Forelimb muscle (tissue), 1 donor: ENCODE data around the gene UBA1. TPM values are rescaled to one million over a fixed set of nuclear protein-coding genes. Genes with fewer than 3 reads are reported as not detected.

Experiments
- DNase-seq: peaks from one replicate; pipeline ENCODE4 v3.0.0-alpha.2; 2013; ENCODE audit warnings: low read depth
- polyA plus RNA-seq: library from polyadenylated mRNA; unstranded; fragments of 120-200 nt; gene quantifications from one replicate; pipeline ENCODE4 v1.2.1, GENCODE V29; 2013; ENCODE audit not compliant: insufficient read length

Gene UBA1
- polyA plus RNA-seq, 1 donor = 145 TPM

DNA sequence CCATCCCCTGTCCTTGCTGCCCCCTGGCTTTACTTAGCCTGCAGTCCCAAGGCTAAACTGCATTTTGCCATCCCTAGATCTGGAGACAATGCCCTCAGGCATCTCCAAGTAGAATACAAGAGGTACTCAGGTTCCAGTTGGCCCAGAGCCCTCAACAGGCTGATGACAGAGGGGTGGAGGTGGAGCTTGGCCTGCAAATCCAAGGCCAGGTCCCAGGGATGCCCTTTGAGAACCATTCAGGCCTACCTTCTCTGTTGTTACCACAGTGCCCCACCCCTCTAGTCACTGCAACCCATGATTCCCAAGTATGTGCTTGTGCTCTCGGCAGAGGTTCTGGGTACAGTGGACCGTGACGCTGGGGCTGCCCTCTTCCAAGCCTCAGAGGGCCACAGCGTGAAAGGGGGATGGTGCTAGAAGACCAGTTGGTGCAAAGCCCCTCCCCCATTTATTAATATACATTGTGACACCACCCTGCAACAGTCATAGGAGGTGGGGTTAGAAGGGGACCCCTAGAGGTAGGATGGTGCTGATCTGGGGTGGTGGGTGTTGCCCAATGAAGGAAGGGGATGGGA, 6.4 kb upstream of the UBA1 start:
- DNase-seq = no peak

DNA sequence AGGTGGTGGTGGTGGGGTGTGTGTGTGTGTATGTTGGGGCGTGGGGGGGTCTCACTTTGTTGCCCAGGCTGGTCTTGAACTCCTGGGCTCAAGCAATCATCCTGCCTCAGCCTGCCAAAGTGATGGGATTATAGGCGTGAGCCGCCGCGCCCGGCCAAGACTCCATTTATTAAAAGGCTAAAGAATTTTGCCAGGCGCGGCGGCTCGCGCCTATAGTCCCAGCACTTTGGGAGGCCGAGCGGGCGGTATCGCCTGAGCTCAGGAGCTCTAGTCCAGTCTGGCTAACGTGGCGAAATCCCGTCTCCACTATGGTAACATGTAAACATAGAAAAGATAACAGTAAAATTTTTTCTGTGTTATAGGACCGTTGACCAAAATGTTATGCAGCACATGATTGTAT, 3.7 kb upstream of the UBA1 start:
- DNase-seq = no peak

DNA sequence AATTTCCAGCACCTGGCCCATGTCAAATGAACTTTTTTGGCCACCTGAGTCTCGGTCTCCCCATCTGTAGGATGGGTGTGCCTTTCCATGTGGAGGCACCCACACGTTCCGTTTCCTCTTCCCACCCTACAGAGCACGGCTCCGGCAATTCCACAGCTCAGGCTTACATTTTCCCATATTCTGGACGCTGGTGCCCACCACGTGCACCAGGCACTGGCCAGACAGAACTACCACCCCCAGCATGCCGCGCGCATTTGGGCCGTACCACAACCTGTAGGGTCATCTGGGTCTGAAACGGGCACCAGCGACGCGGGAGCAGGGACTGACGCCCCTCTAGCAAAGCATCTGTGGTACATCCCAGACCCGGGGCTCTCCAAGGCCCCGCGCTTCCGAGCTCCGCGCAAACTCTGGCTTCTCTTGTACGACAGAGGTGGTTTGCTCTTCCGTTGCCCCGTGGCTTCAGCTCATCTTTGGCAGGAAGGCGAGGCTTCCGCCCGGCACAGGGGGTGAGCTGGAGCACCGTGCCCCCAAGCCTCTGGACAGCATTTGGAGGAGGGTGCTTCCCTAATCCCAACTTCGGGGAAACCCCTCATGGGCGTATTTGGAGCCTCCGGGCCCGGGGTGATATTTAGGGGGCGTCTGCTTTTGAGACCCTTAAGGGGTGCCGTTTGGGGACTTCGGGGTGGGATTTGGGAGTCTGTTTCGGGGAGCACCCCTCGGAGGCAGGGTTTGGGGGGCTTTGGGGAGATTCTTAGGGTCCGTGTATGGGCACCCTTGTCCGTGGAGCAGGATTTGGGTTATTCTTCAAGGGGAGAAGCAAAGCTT, 3.0 kb upstream of the UBA1 start:
- peak; percentile 67 for DNase-seq

DNA sequence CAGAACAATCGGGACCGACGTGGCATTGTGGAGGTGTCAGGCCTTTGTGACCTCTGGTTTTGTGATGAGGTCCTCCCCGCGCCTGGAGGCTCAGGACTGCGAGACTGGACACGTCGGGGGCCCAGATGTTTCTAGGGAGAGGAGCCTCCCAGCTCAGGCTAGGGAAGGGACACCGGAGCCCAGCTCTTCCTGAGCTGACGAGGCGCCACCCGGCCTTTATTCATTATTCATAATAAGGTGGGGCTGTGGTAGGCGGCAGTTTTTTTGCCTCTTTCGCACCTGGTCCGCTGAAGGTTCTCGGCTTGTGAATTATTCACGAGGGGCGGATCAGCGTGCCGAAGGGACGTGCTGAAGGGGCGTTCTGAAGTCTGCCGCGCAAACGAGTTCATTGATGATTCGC, 2.3 kb upstream of the UBA1 start:
- DNase-seq = no peak

DNA sequence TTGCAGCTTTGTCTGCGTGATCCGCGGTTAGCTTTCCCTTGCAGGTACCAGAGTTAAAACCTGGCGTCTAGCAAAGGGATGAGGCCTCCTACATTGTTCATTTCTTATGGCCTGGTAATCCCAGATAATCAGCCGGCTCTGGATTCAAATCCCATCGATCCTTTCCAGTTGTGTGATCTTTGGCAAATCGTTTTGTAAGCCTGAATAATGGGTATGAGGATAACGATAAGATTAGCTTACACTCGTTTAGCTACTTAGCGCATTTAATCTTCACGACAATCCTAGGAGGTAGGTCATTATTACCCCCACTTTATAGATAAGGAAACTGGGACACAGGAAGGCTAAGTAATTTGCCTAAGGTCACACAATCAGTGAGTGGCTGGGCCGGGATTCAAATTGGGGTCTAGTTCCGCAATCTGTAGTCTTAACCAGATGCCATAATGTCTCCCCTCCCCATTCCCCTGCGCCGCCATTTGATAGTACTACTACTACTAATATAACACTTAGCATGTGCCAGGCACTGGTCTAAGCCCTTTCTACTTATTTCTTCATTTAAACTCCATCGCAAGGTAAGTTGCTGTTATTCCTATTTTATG, 1.7 kb upstream of the UBA1 start:
- DNase-seq = no peak

DNA sequence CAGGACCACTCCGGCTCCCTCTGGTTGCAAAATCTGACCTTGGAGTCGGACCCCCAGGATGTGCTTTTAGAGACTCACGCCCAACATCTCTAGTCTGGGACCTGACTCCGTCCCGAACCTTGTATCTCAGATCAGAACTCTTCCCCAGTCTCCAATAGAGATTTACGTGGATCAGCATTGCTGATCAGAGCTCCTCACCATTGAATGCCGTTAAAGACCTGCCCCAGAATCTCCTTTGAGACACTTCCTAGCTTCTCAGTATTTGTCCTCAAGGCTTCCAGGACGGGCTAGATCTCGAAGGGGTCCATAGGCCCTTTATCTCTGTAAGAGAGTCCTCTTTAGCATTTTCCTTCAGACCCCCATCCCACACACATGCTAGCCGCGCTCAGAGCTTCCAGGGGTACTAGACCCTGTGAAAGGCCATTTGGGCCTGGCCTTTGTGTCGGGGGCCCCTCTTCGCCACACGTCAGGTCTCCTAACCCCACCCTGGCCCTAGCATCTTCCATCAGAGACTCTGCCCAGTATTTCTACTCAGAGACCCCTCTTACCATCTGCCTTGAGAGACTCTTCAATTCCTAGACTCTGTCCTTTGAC, 662 bp downstream of the UBA1 start:
- no peak for DNase-seq

DNA sequence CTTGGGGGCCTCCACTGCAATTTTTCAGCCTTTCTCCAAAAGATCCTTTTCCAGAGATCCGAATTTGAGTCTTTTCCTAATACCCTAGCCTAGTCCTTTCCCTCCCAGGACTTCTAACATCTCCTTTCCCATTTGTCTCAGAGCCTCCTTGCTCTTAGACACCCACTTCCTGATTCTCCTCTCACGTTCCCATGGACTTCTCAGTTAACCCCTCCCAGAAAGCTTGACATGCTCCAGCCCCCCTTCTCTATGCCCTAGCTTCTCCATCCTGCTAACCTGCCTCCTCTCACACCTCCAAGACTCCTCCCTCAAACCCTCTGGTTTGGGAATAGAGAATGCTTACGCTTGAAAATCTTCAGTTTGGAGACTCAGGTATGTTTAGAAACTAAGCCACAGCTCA, 2.5 kb downstream of the UBA1 start:
- no peak for DNase-seq

DNA sequence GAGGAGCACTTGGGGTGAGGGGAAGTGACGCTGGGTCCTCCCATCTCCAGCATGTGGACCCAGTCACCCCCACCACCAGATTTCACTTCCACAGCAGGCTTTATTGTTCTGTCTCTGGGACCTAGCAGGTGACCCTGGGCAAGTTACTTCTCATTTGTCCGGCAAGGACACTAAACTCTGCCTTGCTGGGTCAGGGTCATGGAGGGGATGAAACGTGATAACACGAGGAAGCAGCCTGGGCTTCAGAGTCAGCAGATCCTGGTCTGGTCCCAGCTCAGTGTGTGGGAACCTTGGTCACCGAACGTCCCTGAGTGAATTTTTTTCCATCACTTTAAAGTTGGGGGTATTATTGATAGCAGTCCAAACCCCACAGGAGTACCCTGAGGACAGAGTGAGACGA, 3.9 kb downstream of the UBA1 start:
- DNase-seq = no peak

DNA sequence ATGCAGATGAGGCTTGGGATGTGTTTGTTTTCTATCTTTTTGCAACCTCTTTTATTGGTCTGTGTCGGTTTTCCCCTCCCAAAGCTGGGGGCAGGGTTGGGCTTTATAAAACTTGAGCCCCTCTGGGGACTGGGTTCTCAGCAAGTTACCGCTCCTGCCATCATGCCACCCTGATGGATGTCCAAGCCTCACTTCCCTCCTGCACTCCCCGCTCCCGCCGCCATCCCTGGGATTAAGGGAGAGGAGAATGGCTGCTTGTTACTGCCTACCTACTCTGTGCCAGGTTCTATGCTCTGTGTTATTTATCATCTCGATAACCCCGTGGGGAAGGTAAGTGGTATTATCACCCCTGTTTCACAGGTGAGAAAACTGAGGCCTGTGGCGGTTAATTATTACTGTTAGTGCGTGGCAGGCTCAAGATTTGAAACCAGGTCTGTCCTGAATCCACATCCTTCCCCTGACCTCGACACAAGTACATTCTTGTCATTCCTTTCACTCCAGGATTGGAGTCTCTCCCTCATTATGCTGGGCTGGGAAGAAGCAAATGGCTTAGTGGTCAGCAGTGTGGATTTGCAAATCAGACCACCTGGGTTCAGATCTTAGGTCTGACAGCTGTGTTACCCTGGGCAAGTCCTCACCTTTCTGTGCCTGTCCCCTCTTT, 4.5 kb downstream of the UBA1 start:
- no peak for DNase-seq

DNA sequence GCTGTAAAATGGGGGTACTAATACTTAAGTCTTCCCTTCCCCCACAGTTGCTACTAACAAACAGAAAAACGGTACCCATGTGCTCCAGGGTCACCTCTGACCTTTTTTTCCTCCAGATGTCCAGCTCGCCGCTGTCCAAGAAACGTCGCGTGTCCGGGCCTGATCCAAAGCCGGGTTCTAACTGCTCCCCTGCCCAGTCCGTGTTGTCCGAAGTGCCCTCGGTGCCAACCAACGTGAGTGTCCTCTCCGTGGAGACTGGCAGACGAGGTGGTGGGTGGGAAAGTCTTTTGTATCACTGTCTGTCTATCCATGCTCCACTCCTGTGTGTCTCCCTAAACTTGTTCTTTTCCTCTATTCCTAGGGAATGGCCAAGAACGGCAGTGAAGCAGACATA, 5.1 kb downstream of the UBA1 start:
- no peak for DNase-seq

DNA sequence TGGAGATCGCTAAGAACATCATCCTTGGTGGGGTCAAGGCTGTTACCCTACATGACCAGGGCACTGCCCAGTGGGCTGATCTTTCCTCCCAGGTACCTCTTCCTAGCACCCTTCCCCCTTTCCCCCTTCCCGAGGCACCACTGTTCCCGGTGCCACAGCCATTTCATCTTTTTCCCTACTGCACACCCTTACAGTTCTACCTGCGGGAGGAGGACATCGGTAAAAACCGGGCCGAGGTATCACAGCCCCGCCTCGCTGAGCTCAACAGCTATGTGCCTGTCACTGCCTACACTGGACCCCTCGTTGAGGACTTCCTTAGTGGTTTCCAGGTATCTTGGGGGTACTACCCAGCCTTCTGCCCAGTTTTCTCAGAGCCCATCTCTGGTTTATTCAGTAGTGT, 5.7 kb downstream of the UBA1 start:
- no peak for DNase-seq

DNA sequence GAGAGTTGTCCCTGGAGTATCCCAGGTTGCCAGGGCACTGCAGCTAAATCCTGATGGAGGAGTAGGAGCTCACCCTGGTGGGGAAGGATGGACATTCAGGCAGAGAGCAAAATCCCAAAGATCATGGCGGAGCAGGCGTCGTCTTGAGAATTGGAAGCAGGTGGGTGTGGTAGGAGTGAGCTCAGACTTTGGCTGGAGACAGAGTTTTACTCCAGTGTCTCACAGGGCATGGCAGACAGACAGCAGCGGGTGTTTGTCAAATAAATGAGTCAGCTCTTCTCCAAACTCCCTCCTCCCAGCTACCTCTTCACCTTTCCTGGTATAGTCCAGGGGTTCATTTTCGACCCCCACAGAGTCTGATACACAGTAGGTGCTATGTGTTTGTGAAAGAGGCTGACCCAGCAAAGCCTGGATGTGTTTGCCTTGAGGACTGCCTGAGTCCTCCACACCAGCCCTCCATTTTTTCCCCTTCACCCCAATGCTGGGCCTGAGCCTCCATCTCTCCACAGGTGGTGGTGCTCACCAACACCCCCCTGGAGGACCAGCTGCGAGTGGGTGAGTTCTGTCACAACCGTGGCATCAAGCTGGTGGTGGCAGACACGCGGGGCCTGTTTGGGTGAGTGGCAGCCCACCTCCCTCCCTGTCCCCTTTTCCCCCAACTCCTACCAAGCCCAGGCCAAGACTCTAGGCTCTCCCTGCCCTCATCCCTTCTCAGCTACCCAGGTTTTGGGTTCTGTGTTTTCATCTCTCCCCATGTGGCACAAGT, 6.9 kb downstream of the UBA1 start:
- DNase-seq = no peak

DNA sequence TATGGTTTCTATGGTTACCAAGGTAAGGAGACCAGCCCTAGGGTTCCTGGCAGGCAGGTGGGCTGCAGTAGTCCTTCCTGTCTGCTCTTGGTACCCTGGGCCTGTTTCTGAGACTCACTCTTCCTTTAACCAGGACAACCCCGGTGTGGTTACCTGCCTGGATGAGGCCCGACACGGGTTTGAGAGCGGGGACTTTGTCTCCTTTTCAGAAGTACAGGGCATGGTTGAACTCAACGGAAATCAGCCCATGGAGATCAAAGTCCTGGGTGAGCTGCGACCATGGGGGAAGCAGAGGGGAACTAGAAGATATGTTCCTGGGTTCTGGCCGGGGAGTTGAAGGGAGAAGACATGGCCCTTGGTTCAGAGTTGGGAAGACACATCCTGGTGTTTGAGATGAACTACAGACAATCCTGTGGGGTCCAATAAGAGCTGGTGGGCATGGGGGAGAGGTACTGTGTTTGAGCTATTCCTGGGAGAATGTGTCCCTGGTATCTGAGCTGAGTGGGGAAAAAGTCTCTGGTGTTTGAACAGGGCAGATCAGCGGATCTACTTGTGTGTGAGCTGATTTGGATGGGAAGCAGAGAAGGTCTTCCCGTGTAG, 7.8 kb downstream of the UBA1 start:
- no peak for DNase-seq

DNA sequence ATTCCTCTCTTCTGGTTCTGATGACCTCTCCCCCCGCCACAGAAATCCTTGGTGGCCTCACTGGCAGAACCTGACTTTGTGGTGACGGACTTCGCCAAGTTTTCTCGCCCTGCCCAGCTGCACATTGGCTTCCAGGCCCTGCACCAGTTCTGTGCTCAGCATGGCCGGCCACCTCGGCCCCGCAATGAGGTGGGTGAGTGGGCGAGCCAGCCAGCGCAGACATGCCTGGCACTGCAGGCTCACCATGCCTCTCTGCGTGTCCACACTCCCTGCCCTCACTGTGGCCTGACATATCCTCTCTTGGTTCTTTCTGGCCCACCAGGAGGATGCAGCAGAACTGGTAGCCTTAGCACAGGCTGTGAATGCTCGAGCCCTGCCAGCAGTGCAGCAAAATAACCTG, 8.7 kb downstream of the UBA1 start:
- DNase-seq = no peak

DNA sequence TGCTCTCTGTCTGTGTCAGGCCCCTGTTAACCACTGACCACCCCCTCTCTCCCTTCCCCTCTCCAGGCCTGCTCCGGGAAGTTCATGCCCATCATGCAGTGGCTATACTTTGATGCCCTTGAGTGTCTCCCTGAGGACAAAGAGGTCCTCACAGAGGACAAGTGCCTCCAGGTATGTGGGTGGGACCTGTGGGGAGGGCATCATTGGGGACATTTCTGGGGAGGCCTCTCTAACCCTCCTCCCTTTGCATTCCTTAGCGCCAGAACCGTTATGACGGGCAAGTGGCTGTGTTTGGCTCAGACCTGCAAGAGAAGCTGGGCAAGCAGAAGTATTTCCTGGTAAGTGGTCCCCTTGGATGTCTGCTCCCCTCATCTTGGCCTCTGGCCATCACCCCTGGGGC, 9.2 kb downstream of the UBA1 start:
- DNase-seq = no peak

DNA sequence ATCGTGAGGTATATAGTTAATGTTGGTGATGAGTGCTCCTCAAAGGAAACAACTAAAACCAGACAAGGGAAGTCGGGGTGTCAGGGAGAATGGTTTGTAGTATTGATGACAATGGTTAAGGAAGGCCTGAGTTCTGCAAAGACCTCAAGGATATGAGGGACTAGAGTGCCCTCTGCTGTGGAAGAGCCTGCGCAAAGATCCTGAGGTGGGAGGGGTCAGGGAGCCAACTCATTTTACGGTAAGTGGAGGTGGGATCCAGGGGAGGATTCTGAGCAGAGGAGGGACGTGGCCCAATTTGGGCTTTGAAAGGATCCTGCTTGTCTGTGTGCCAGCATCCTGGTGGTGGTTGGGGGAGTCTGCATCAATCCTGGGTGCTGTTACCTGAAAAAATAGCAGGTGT, 11.3 kb downstream of the UBA1 start:
- no peak for DNase-seq

DNA sequence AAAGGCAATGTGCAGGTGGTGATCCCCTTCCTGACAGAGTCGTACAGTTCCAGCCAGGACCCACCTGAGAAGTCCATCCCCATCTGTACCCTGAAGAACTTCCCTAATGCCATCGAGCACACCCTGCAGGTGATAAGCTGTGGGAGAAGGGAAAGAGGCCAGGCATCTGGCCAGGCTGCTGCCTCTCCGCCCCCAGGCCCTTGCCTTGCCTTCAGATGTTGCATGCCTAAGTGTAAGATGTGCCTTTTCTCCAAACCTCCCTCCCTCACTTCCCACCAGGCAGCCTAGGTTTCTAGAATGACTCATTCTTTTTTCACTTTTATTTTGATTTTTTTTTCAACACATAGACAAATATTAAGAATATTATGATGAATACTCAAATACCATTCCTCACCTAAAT, 12.7 kb downstream of the UBA1 start:
- DNase-seq = no peak

DNA sequence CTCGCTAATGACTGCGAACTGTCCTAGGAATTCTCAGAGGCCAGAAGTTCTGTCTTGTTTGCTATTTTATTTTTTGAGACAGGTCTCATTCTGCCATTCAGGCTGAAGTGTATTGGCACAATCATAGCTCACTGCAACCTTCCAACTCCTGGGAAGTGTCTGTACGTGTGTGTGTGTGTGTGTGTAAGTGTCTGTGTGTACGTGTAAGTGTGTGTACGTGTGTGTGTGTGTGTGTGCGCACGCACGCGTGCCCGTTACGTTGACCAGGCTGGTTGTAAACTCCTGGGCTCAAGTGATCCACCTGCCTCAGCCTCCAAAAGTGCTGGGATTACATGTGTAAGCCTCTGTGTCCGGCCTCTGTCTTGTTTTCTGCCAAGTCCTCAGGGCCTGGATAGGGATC, 14.5 kb downstream of the UBA1 start:
- DNase-seq = no peak

DNA sequence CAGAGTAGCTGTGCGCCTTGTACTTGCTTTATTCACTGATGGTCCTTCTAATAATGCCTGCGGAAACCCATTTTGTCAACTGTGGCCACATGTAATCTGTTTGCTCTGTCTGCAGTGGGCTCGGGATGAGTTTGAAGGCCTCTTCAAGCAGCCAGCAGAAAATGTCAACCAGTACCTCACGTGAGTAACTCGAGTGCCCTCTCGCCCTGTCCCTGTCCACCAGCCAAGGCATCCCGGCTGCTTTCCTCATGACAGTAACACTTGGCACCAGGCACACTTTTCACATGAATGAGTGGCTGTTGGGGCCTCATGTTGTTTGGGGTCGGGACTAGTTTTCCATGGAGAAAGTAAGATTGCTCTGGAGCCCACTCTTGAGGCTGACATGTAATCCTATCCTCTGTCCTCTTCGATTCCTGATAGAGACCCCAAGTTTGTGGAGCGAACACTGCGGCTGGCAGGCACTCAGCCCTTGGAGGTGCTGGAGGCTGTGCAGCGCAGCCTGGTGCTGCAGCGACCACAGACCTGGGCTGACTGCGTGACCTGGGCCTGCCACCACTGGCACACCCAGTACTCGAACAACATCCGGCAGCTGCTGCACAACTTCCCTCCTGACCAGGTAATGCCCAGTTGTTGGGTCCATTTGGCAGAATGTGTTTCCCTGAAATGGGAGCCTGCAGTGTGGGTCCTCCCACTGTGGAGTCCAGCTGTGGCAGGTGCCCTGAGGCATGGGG, 16.0 kb downstream of the UBA1 start:
- no peak for DNase-seq

DNA sequence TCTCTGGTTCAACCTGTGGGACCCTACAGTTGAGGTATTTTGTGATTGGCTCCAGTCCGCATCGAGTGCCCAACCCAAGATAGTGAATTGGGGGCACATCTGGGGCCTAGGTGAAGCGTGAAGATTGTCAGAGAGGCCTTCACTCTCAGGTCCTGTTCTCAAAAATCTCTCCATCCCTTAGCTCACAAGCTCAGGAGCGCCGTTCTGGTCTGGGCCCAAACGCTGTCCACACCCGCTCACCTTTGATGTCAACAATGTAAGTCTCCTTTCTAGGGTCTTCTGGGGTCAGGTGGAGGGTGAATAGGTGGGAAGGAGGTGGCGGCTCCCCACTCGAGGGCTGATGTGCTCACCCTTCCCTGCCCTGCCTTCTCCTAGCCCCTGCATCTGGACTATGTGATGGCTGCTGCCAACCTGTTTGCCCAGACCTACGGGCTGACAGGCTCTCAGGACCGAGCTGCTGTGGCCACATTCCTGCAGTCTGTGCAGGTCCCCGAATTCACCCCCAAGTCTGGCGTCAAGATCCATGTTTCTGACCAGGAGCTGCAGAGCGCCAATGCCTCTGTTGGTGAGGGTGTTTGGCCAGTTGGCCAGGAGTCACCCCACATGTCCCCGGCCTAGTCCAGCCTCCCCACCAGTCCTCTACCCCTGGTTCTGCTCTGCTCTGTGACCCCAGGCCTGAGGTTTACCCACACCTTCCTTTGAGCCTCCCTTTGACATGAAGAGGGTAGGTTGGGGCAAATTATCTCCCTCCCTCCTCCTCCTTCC, 17.2 kb downstream of the UBA1 start:
- no peak for DNase-seq
